ENCODE data around the gene DDAH1.

DDAH1 gene

GRCh38 chr1:85330711-85331290, 134.2 kb downstream of the DDAH1 start:
- FAIRE-seq (no peak), DNase-seq (ENCODE audit: insufficient read length, low spot score) (no peak)
- TF ChIP-seq PAX5 (IDR thresholded peaks at IDR 0.05; ENCODE audit: insufficient read depth, low read length, severe bottlenecking) (no peak), POU2F2 (IDR thresholded peaks at IDR 0.05; ENCODE audit: low read depth, low read length) (no peak), POLR2A (IDR thresholded peaks at IDR 0.05; ENCODE audit: low read depth, low read length) (no peak), POLR2AphosphoS5 (IDR thresholded peaks at IDR 0.05; ENCODE audit: low read depth, low read length) (no peak), SPI1 (IDR thresholded peaks at IDR 0.05; ENCODE audit: low read depth, low read length) (no peak), TAF1 (IDR thresholded peaks at IDR 0.05; ENCODE audit: low read depth, low read length) (no peak)

GRCh38 chr1:85330214-85330631, 134.7 kb downstream of the DDAH1 start:
- TF ChIP-seq POLR2AphosphoS5 (IDR thresholded peaks at IDR 0.05; ENCODE audit: low read depth, low read length) (no peak), POLR2A (IDR thresholded peaks at IDR 0.05; ENCODE audit: low read depth, low read length) (no peak), POU2F2 (IDR thresholded peaks at IDR 0.05; ENCODE audit: low read depth, low read length) (no peak), SPI1 (IDR thresholded peaks at IDR 0.05; ENCODE audit: low read depth, low read length) (no peak), TAF1 (IDR thresholded peaks at IDR 0.05; ENCODE audit: low read depth, low read length) (no peak), PAX5 (IDR thresholded peaks at IDR 0.05; ENCODE audit: insufficient read depth, low read length, severe bottlenecking) (no peak)
- FAIRE-seq (no peak), DNase-seq (ENCODE audit: insufficient read length, low spot score) (no peak)

- TF ChIP-seq SPI1 (IDR thresholded peaks at IDR 0.05; ENCODE audit: low read depth, low read length) = no peak
- TF ChIP-seq POU2F2 (IDR thresholded peaks at IDR 0.05; ENCODE audit: low read depth, low read length) = no peak
- TF ChIP-seq TAF1 (IDR thresholded peaks at IDR 0.05; ENCODE audit: low read depth, low read length) = no peak
- no peak for TF ChIP-seq POLR2AphosphoS5 (IDR thresholded peaks at IDR 0.05; ENCODE audit: low read depth, low read length)
- no peak for TF ChIP-seq PAX5 (IDR thresholded peaks at IDR 0.05; ENCODE audit: insufficient read depth, low read length, severe bottlenecking)
- TF ChIP-seq POLR2A (IDR thresholded peaks at IDR 0.05; ENCODE audit: low read depth, low read length) = no peak
- DNase-seq (ENCODE audit: insufficient read length, low spot score) (no peak), FAIRE-seq (no peak)
These were observed 136.1 kb downstream of the DDAH1 start for GRCh38 chr1:85328713-85329397.

GRCh38 chr1:85327759-85328158, 137.2 kb downstream of the DDAH1 start:
- TF ChIP-seq POU2F2 (IDR thresholded peaks at IDR 0.05; ENCODE audit: low read depth, low read length) (no peak), POLR2A (IDR thresholded peaks at IDR 0.05; ENCODE audit: low read depth, low read length) (no peak), PAX5 (IDR thresholded peaks at IDR 0.05; ENCODE audit: insufficient read depth, low read length, severe bottlenecking) (no peak), POLR2AphosphoS5 (IDR thresholded peaks at IDR 0.05; ENCODE audit: low read depth, low read length) (no peak), TAF1 (IDR thresholded peaks at IDR 0.05; ENCODE audit: low read depth, low read length) (no peak), SPI1 (IDR thresholded peaks at IDR 0.05; ENCODE audit: low read depth, low read length) (no peak)
- DNase-seq (ENCODE audit: insufficient read length, low spot score) (no peak), FAIRE-seq (no peak)

GRCh38 chr1:85326851-85327250, 138.1 kb downstream of the DDAH1 start:
- FAIRE-seq = no peak
- no peak for DNase-seq (ENCODE audit: insufficient read length, low spot score)

GRCh38 chr1:85326336-85326735, 138.6 kb downstream of the DDAH1 start:
- FAIRE-seq = no peak
- DNase-seq (ENCODE audit: insufficient read length, low spot score) = no peak

More at GRCh38 chr1:85326851-85327250, 138.1 kb downstream of the DDAH1 start:
- TF ChIP-seq SPI1 (IDR thresholded peaks at IDR 0.05; ENCODE audit: low read depth, low read length) (no peak), POLR2AphosphoS5 (IDR thresholded peaks at IDR 0.05; ENCODE audit: low read depth, low read length) (no peak), POLR2A (IDR thresholded peaks at IDR 0.05; ENCODE audit: low read depth, low read length) (no peak), PAX5 (IDR thresholded peaks at IDR 0.05; ENCODE audit: insufficient read depth, low read length, severe bottlenecking) (no peak), POU2F2 (IDR thresholded peaks at IDR 0.05; ENCODE audit: low read depth, low read length) (no peak), TAF1 (IDR thresholded peaks at IDR 0.05; ENCODE audit: low read depth, low read length) (no peak)

GRCh38 chr1:85325920-85326319, 139.0 kb downstream of the DDAH1 start:
- DNase-seq (ENCODE audit: insufficient read length, low spot score) (no peak), FAIRE-seq (no peak)
- TF ChIP-seq SPI1 (IDR thresholded peaks at IDR 0.05; ENCODE audit: low read depth, low read length) = no peak
- no peak for TF ChIP-seq POLR2A (IDR thresholded peaks at IDR 0.05; ENCODE audit: low read depth, low read length)
- TF ChIP-seq POU2F2 (IDR thresholded peaks at IDR 0.05; ENCODE audit: low read depth, low read length) = no peak
- TF ChIP-seq PAX5 (IDR thresholded peaks at IDR 0.05; ENCODE audit: insufficient read depth, low read length, severe bottlenecking) = no peak
- no peak for TF ChIP-seq TAF1 (IDR thresholded peaks at IDR 0.05; ENCODE audit: low read depth, low read length)
- no peak for TF ChIP-seq POLR2AphosphoS5 (IDR thresholded peaks at IDR 0.05; ENCODE audit: low read depth, low read length)

More at GRCh38 chr1:85326336-85326735, 138.6 kb downstream of the DDAH1 start:
- no peak for TF ChIP-seq POU2F2 (IDR thresholded peaks at IDR 0.05; ENCODE audit: low read depth, low read length)
- no peak for TF ChIP-seq POLR2AphosphoS5 (IDR thresholded peaks at IDR 0.05; ENCODE audit: low read depth, low read length)
- TF ChIP-seq SPI1 (IDR thresholded peaks at IDR 0.05; ENCODE audit: low read depth, low read length) = no peak
- TF ChIP-seq POLR2A (IDR thresholded peaks at IDR 0.05; ENCODE audit: low read depth, low read length) = no peak
- no peak for TF ChIP-seq PAX5 (IDR thresholded peaks at IDR 0.05; ENCODE audit: insufficient read depth, low read length, severe bottlenecking)
- no peak for TF ChIP-seq TAF1 (IDR thresholded peaks at IDR 0.05; ENCODE audit: low read depth, low read length)

GRCh38 chr1:85323770-85324169, 141.2 kb downstream of the DDAH1 start:
- no peak for FAIRE-seq
- no peak for DNase-seq (ENCODE audit: insufficient read length, low spot score)
- TF ChIP-seq POLR2AphosphoS5 (IDR thresholded peaks at IDR 0.05; ENCODE audit: low read depth, low read length) (no peak), PAX5 (IDR thresholded peaks at IDR 0.05; ENCODE audit: insufficient read depth, low read length, severe bottlenecking) (no peak), POLR2A (IDR thresholded peaks at IDR 0.05; ENCODE audit: low read depth, low read length) (no peak), SPI1 (IDR thresholded peaks at IDR 0.05; ENCODE audit: low read depth, low read length) (no peak), POU2F2 (IDR thresholded peaks at IDR 0.05; ENCODE audit: low read depth, low read length) (no peak), TAF1 (IDR thresholded peaks at IDR 0.05; ENCODE audit: low read depth, low read length) (no peak)

- FAIRE-seq = no peak
These were observed 142.3 kb downstream of the DDAH1 start for GRCh38 chr1:85322655-85323054.

More at GRCh38 chr1:85322655-85323054, 142.3 kb downstream of the DDAH1 start:
- no peak for DNase-seq (ENCODE audit: insufficient read length, low spot score)
- TF ChIP-seq TAF1 (IDR thresholded peaks at IDR 0.05; ENCODE audit: low read depth, low read length) = no peak
- no peak for TF ChIP-seq SPI1 (IDR thresholded peaks at IDR 0.05; ENCODE audit: low read depth, low read length)
- TF ChIP-seq POLR2A (IDR thresholded peaks at IDR 0.05; ENCODE audit: low read depth, low read length) = no peak
- TF ChIP-seq POU2F2 (IDR thresholded peaks at IDR 0.05; ENCODE audit: low read depth, low read length) = no peak
- TF ChIP-seq PAX5 (IDR thresholded peaks at IDR 0.05; ENCODE audit: insufficient read depth, low read length, severe bottlenecking) = no peak
- TF ChIP-seq POLR2AphosphoS5 (IDR thresholded peaks at IDR 0.05; ENCODE audit: low read depth, low read length) = no peak

All from GM12891 (cell line).